NOMO-1 (cell line): ENCODE measurements around the gene TBRG4.
A peak's percentile ranks its signal among the peaks of the same experiment; 100 is the strongest.

Experiments used
- DNase-seq, 2 experiments: peaks; one replicate each; lab custom pipeline; 2025; ENCODE audit not compliant: unreplicated experiment in 2 of 2; lab: John Stamatoyannopoulos, UW

Gene TBRG4

DNA sequence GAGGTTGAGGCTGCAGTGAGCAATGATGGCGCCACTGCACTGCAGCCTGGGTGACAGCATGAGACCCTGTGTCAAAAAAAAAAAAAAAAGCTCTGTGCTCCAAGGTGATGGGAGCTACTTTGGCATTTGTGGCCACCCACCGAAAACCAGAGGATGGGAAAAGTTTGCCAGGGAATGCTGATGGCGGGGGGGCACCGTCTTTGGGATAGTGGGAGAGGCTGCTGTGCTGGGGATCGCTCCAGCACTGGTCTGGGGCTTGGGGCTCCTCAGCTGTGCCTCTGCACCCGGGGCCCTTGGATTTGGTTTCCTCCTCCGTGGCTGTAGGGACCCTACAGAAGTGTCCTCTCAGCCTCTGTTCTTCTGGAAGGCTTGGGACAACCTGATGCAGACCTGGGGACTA lies 34.4 kb upstream of the TBRG4 start:
- no peak for DNase-seq

DNA sequence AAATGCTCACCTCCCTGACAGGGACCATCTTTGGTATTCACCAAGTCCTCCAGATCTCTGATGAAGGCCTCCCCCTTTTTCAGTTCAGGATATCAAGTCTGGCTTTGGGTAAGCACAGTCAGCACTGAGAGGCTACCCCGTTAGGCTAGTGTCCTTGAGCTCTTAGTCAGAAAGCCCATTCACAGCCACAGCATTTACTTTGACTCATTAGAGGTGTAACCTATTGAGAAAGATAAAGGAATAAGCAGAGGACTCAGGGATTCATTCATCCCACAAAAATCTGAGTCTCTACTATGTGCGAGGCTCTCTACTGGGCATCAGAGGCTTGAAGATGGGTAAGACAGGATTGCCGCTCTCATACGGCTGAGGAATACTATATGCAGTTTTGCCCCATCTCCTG lies 32.1 kb upstream of the TBRG4 start:
- no peak for DNase-seq

DNA sequence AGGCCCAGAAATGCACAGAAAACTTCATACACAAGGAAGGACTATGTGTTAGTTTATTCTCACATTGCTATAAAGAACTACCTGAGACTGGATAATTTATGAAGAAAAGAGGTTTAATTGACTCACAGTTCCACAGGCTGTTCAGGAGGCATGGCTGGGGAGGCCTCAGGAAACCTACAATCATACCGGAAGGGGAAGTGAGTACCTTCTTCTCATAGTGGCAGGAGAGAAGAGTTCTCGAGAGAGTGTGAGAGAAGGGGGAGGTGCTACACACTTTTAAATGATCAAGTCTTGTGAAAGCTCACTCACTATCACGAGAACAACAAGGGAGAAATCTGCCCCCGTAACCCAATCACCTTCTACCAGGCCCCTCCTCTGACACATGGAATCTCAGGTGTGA lies 29.3 kb upstream of the TBRG4 start:
- DNase-seq: peak; percentile 18 to 27

GRCh38 chr7:45138433-45139267 lies 27.2 kb upstream of the TBRG4 start:
- DNase-seq: no peak

DNA sequence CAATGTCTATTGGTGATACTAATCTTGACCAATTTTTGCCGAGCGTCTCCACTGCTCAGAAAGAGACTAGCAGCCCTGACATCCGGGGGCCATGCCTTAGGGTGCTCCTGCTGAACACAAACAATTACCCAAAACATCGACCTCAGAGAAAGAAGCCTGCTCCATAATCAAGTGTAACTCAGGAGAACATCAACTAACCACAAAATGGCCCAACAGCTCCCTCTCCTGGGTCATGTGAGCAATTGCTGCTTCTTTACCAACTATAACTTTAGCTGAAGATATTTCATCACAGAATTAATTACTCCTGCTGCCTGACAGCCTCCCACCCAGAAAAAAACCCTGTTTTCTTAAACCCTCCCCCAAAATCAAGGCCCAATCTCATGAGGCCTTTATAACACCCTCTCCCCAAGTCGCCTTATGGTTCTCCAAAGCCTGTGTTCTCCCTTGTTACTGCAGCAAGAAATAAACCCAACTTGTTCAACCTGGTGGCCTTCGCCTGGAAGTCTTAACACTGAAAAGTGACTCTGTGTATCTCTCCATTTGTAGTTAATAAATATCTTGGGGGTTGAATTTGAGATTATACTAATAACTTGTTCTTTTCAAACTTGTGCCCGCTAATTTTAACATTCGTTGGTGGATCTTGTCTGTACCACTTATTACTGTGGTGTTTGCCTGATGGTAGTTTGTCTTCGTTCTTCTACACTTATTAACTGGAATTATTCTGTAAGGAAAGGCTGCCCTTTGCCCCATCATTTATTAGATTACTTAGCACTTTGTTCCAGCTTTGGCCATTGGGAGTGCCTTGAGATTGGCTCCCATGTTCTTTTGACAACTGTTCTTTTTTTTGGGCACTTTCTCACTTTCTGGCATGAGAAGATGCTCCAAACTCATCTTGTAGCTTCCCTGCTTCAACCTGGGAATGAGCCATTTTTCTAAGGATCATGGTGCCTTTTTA lies 24.9 kb upstream of the TBRG4 start:
- DNase-seq: peak; percentile 68 to 82

DNA sequence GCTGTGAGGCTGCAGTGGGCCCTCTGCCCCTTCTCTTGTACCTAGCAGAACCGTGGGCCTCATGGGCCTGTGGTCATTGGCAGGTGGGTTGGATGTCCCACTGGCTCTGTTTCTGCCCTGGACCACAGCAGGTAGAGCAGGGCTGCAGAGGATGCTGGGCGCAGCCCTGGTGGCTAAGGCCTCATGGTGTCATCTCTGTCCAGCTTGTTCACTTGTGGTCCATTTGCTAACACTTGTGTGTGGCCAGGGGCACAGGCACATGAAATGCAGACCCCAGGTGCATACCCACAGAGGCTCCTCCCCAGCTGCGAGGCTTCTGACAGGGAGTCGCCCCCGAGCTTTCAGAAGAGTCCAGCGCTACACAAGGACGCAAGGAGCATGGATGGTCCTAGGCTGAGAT lies 22.4 kb upstream of the TBRG4 start:
- DNase-seq: no peak

GRCh38 chr7:45133352-45133751 lies 21.9 kb upstream of the TBRG4 start:
- no peak for DNase-seq

DNA sequence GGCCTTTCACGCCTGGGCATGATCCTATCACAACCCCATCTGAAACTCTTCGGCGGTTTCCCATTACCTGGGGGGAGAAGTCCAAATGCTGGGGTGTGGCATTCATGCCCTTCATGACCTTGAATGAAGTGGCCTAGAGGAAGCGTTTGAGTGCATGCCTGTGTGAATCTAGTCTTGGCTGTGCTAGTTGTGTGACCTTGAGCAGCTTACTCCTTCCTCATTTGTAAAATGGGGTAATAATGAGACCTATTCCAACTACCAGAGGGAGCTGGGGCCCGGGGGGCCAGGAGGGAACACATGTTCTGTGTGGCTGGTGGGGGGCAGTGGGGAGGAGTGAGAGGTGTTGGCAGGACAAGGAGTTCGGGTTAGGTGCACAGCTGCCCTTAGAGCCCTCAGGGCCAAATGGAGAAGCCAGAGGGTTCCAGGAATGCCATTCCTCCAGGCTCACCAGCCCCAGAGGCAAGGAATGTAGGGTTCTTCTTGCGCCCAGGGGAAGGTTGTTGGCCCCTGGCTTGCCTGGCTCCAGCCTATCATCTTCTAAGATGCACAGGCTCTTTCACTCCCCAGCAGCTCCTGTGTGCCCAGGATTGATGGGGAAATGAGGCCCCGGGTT lies 21.3 kb upstream of the TBRG4 start:
- peak in 1 of 2 experiments; percentile 5 for DNase-seq

GRCh38 chr7:45131891-45132290 lies 20.4 kb upstream of the TBRG4 start:
- no peak for DNase-seq

DNA sequence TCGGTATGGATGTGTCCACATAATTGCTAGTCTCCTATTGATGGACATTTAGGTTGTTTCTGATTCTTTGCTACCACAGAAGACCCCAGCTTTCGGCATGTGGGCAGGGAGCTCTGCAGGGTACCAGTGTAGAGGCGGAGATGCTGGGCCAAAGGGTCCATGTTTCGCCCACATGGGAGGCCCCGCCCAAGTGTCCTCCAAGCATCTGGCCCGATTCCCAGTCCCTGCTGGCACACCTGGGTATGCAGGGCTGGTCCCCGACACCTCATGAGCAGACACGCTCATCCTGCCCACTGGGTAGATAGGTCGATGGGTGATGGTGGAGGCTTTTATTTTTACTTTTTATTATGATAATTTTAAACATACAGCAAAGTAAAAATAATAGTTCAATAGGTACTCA lies 19.4 kb upstream of the TBRG4 start:
- no peak for DNase-seq

GRCh38 chr7:45129906-45130305 lies 18.4 kb upstream of the TBRG4 start:
- no peak for DNase-seq

DNA sequence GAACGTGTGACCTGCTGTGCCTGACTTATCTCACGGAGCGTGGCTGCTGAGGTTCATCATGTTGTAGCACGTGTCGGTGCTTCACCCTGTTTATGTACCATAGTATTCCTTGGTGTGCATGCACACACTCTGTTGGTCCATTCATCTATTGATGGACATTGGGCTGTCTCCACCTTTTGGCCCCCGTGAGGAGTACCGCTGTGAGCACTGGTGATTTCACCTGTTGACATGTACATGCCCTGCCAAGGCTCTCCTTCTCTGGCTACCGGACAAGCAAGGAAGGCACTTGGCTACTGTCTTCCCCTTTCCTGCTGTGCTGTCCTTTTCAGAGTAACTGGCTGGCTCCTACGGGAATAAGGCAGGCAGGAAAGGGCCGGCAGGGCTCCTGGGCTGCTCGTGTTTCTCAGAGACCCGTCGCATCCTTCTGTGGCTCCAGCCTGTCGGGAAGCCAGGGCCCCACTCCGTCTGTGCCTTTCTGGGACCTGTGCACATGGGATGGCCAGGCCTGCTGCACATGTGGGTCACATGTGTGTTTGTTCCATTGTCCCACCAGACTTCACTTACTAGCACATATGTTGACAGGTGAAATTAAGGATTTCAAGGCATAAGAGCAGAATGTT lies 17.8 kb upstream of the TBRG4 start:
- DNase-seq: no peak

DNA sequence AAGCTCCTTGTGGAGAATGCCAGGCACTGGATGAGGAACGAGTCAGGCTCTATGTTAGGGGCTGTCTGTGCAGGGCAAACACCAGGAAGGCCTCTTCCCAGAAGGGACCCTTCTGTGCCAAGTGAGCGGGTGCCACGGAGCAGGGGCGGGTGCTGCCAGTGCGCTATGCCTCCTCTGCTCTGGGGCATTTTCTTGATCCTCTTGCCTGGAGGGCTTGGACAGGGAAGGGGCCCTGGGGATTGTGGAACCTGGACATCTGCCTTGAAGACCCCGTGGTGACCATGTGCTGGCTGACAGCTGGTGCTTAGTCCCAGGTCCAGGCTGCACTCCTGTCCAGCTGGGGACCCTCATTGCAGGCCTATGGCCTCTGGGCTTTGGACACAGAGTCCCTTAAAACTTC lies 15.4 kb upstream of the TBRG4 start:
- DNase-seq: no peak

GRCh38 chr7:45126201-45126600 lies 14.7 kb upstream of the TBRG4 start:
- DNase-seq: no peak

DNA sequence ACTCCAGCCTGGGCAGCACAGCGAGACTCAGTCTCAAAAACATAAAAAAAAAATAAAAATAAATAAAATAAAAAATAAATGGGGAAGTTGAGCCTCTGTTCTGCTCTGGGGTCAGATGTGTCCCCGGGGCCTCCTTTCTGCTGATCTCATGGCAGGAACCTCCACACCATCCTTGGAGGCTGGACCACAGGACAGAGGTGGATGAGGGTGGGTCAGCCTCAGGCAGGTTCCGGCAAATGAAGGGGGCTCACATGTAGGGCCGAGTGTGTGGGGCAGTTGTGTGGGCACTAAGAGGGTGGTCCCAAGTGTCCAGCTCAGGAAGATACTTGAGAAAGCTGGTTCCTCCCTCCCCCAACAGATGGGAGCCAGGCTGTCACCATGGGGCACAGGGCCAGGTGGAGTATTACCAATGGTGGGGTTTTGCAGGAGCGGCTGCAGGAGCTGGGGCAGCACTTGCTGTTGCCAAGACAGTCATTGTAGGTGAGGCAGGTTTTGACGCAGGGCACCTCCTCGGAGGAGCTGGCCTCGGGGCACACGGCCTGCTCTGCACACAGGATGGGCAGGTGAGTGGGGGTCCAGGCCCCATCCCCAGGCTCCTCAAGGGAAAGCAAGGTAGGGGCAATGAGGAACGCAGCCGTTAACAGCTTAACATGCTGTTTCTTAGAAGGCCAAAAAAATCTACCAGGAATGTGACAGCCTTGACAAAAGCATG lies 13.9 kb upstream of the TBRG4 start:
- DNase-seq: no peak

DNA sequence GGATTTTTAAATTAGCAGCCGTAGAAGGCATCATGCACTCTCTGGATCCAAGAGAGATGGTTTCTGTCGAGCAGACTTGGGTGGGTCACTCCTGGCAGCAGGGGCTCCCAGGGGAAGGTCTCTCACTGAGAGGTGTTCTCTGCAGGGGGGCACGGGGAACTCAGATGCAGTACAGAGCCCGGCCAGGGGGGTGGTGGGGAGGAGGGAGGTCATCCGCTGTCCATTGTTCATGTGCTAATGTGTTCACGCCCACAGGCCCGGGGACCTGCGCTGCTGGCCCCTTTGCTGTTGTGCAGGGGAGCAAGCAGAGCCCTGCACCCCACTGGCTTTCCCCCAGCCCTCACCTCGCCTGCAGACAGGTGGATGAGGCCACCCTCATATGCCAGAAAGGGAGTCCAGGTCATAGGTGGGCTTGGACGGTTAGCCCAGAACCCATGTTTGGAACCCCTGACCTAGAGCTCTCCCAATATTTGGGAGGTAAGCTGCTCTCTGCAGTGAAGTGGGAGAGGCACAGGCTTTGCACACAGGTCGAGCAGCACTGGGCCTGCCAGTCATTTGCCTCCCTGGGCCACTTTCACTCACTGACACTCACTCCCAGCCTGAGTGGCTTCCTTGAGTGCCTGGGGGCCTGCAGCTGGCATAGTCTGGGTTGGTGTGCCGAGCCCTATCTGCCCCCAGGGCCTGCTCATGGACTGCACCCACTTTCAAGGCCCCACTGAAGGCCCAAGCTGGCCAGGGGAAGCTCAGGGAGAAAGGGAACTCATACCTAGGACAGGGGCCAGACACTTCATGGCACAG lies 12.6 kb upstream of the TBRG4 start:
- no peak for DNase-seq

- DNase-seq: no peak
Observed at GRCh38 chr7:45122975-45123860, 11.7 kb upstream of the TBRG4 start.

- peak; percentile 22 to 35 for DNase-seq
Observed at GRCh38 chr7:45119550-45119949, 8.1 kb upstream of the TBRG4 start.
